T-helper 2 cell treated with Interferon-gamma antibody and Interleukin-4, amounts not matched to agents 5 μg/mL and 100 μg/mL, for 36 hours (primary cell): ENCODE results near the gene GDI1.

Experiments
- DNase-seq: peaks from one replicate; pipeline ENCODE4 v3.0.0; 2021; ENCODE audit warnings: low spot score
- H3K27ac Mint-ChIP-seq: one replicate; pipeline ENCODE4 v1.8.0; 2021; ENCODE audit warnings: mild to moderate bottlenecking, mixed read lengths
- H3K27me3 Mint-ChIP-seq: one replicate; pipeline ENCODE4 v1.8.0; 2021; ENCODE audit warnings: low read depth, mixed read lengths
- H3K36me3 Mint-ChIP-seq: one replicate; pipeline ENCODE4 v1.8.0; 2021; ENCODE audit warnings: low read depth, mixed read lengths
- H3K4me1 Mint-ChIP-seq: one replicate; pipeline ENCODE4 v1.8.0; 2021; ENCODE audit warnings: low read depth, mixed read lengths
- H3K4me3 Mint-ChIP-seq: one replicate; pipeline ENCODE4 v1.8.0; 2022; ENCODE audit warnings: mild to moderate bottlenecking, moderate library complexity, mixed read lengths
- H3K9me3 Mint-ChIP-seq: one replicate; pipeline ENCODE4 v1.8.0; 2021; ENCODE audit warnings: mixed read lengths

The GDI1 gene

GRCh38 chrX:154452823-154453222 lies 15.9 kb downstream of the GDI1 start:
- Mint-ChIP-seq H3K36me3 (peaks cover 6% of the 10 kb centered on the region), H3K4me1 (peaks cover 5% of the 10 kb centered on the region), H3K9me3 (no peaks in the 10 kb centered on the region), H3K27ac (no peak overlapping the region), H3K4me3 (no peak overlapping the region), H3K27me3 (no peaks in the 10 kb centered on the region)
- DNase-seq, result no peak

GRCh38 chrX:154457491-154458115 lies 20.6 kb downstream of the GDI1 start:
- H3K4me1 Mint-ChIP-seq, result peaks cover 5% of the 10 kb centered on the region
- peak overlapping the region; percentile 94 for H3K4me3 Mint-ChIP-seq
- no peaks in the 10 kb centered on the region for H3K9me3 Mint-ChIP-seq
- H3K27ac Mint-ChIP-seq, result peak overlapping the region; percentile 93
- peaks cover 2% of the 10 kb centered on the region for H3K36me3 Mint-ChIP-seq
- peak; percentile 33 for DNase-seq
- H3K27me3 Mint-ChIP-seq, result no peaks in the 10 kb centered on the region

- peak within 1 kb of the TSS; percentile 93 for H3K27ac Mint-ChIP-seq
- no peaks in the 10 kb centered on the region for H3K9me3 Mint-ChIP-seq
- peak within 1 kb of the TSS; percentile 94 for H3K4me3 Mint-ChIP-seq
- H3K4me1 Mint-ChIP-seq, result peaks cover 5% of the 10 kb centered on the region
- H3K27me3 Mint-ChIP-seq, result no peaks in the 10 kb centered on the region
- H3K36me3 Mint-ChIP-seq, result peaks cover 2% of the 10 kb centered on the region
- DNase-seq, result peak; percentile 45
Measured at GRCh38 chrX:154458116-154458953, 21.4 kb downstream of the GDI1 start, which contains the start of gene PLXNA3. Gene PLXNA3 (plus strand): TSS chrX:154458281. CDS start chrX:154460184, 1,903 bp downstream.

- H3K36me3 Mint-ChIP-seq, result peaks cover 2% of the 10 kb centered on the region
- DNase-seq, result no peak
- H3K27me3 Mint-ChIP-seq, result no peaks in the 10 kb centered on the region
- peak overlapping the region; percentile 75 for H3K27ac Mint-ChIP-seq
- peak overlapping the region; percentile 78 for H3K4me3 Mint-ChIP-seq
- H3K4me1 Mint-ChIP-seq, result peaks cover 5% of the 10 kb centered on the region
- no peaks in the 10 kb centered on the region for H3K9me3 Mint-ChIP-seq
Measured at GRCh38 chrX:154458954-154459778, 22.2 kb downstream of the GDI1 start.

GRCh38 chrX:154459832-154460231 lies 22.9 kb downstream of the GDI1 start:
- DNase-seq, result no peak
- Mint-ChIP-seq H3K9me3 (no peaks in the 10 kb centered on the region), H3K4me1 (peaks cover 5% of the 10 kb centered on the region), H3K27me3 (no peaks in the 10 kb centered on the region), H3K36me3 (no peaks in the 10 kb centered on the region), H3K4me3 (peak overlapping the region; percentile 36), H3K27ac (no peak overlapping the region)

- no peaks in the 10 kb centered on the region for H3K27me3 Mint-ChIP-seq
- DNase-seq, result no peak
- H3K4me3 Mint-ChIP-seq, result peak overlapping the region; percentile 36
- no peaks in the 10 kb centered on the region for H3K9me3 Mint-ChIP-seq
- no peaks in the 10 kb centered on the region for H3K36me3 Mint-ChIP-seq
- H3K4me1 Mint-ChIP-seq, result peaks cover 5% of the 10 kb centered on the region
- no peak overlapping the region for H3K27ac Mint-ChIP-seq
Measured at GRCh38 chrX:154460326-154460725, 23.4 kb downstream of the GDI1 start.

GRCh38 chrX:154462396-154462795 lies 25.4 kb downstream of the GDI1 start:
- H3K4me3 Mint-ChIP-seq, result no peak overlapping the region
- H3K9me3 Mint-ChIP-seq, result no peaks in the 10 kb centered on the region
- H3K27ac Mint-ChIP-seq, result no peak overlapping the region
- H3K36me3 Mint-ChIP-seq, result no peaks in the 10 kb centered on the region
- H3K4me1 Mint-ChIP-seq, result peaks cover 1% of the 10 kb centered on the region
- DNase-seq, result no peak
- no peaks in the 10 kb centered on the region for H3K27me3 Mint-ChIP-seq

GRCh38 chrX:154463611-154464220 lies 26.8 kb downstream of the GDI1 start:
- no peak for DNase-seq
- no peaks in the 10 kb centered on the region for H3K27me3 Mint-ChIP-seq
- H3K27ac Mint-ChIP-seq, result no peak overlapping the region
- H3K4me1 Mint-ChIP-seq, result no peaks in the 10 kb centered on the region
- no peak overlapping the region for H3K4me3 Mint-ChIP-seq
- H3K9me3 Mint-ChIP-seq, result no peaks in the 10 kb centered on the region
- no peaks in the 10 kb centered on the region for H3K36me3 Mint-ChIP-seq

GRCh38 chrX:154464806-154465365 lies 27.9 kb downstream of the GDI1 start:
- Mint-ChIP-seq H3K4me1 (no peaks in the 10 kb centered on the region), H3K36me3 (no peaks in the 10 kb centered on the region), H3K27me3 (no peaks in the 10 kb centered on the region), H3K4me3 (no peak overlapping the region), H3K9me3 (no peaks in the 10 kb centered on the region), H3K27ac (no peak overlapping the region)
- DNase-seq, result no peak

GRCh38 chrX:154465601-154466000 lies 28.6 kb downstream of the GDI1 start:
- DNase-seq, result no peak
- no peaks in the 10 kb centered on the region for H3K36me3 Mint-ChIP-seq
- H3K27me3 Mint-ChIP-seq, result no peaks in the 10 kb centered on the region
- H3K4me1 Mint-ChIP-seq, result no peaks in the 10 kb centered on the region
- no peak overlapping the region for H3K4me3 Mint-ChIP-seq
- H3K27ac Mint-ChIP-seq, result no peak overlapping the region
- no peaks in the 10 kb centered on the region for H3K9me3 Mint-ChIP-seq

- H3K4me3 Mint-ChIP-seq, result no peak overlapping the region
- H3K27ac Mint-ChIP-seq, result no peak overlapping the region
- no peak for DNase-seq
- no peaks in the 10 kb centered on the region for H3K36me3 Mint-ChIP-seq
- no peaks in the 10 kb centered on the region for H3K4me1 Mint-ChIP-seq
- no peaks in the 10 kb centered on the region for H3K9me3 Mint-ChIP-seq
- no peaks in the 10 kb centered on the region for H3K27me3 Mint-ChIP-seq
Measured at GRCh38 chrX:154466036-154466435, 29.1 kb downstream of the GDI1 start.

- no peaks in the 10 kb centered on the region for H3K9me3 Mint-ChIP-seq
- H3K4me3 Mint-ChIP-seq, result no peak overlapping the region
- no peaks in the 10 kb centered on the region for H3K27me3 Mint-ChIP-seq
- no peak for DNase-seq
- H3K36me3 Mint-ChIP-seq, result no peaks in the 10 kb centered on the region
- H3K27ac Mint-ChIP-seq, result no peak overlapping the region
- no peaks in the 10 kb centered on the region for H3K4me1 Mint-ChIP-seq
Measured at GRCh38 chrX:154466907-154467306, 30.0 kb downstream of the GDI1 start.

GRCh38 chrX:154467556-154467955 lies 30.6 kb downstream of the GDI1 start:
- Mint-ChIP-seq H3K4me1 (no peaks in the 10 kb centered on the region), H3K9me3 (no peaks in the 10 kb centered on the region), H3K4me3 (no peak overlapping the region), H3K27ac (no peak overlapping the region), H3K36me3 (no peaks in the 10 kb centered on the region), H3K27me3 (no peaks in the 10 kb centered on the region)
- DNase-seq, result no peak
